Smooth muscle cell (in vitro differentiated cells): ENCODE results near the gene CAMTA1. TPM values are rescaled to one million over a fixed set of nuclear protein-coding genes. Genes with fewer than 3 reads are reported as not detected.

Source experiments
- DNase-seq: peaks from one replicate; lab custom pipeline; 2025; ENCODE audit not compliant: unreplicated experiment; lab: John Stamatoyannopoulos, UW
- H2AFZ ChIP-seq: fragments of 200-600 bp; sonication (generic); 2 replicates; pipeline ENCODE4 v1.6.0; 2016; ENCODE audit warnings: antibody characterized with exemption, low read depth, mild to moderate bottlenecking
- H3F3A ChIP-seq: fragments of 200-600 bp; sonication (generic); 2 replicates; pipeline ENCODE4 v1.6.0; 2017; ENCODE audit warnings: antibody characterized with exemption, low read depth
- H3K27ac ChIP-seq: fragments of 200-600 bp; sonication (generic); 2 replicates; pipeline ENCODE4 v1.5.1; 2016; ENCODE audit warnings: low read depth, mild to moderate bottlenecking
- H3K27me3 ChIP-seq: fragments of 200-600 bp; sonication (generic); 2 replicates; pipeline ENCODE4 v1.6.1; 2016; ENCODE audit warnings: low read depth, mild to moderate bottlenecking
- H3K36me3 ChIP-seq: fragments of 200-600 bp; sonication (generic); 2 replicates; pipeline ENCODE4 v1.5.1; 2016; ENCODE audit warnings: low read depth
- H3K4me1 ChIP-seq: fragments of 200-600 bp; sonication (generic); 2 replicates; pipeline ENCODE4 v1.5.1; 2016; ENCODE audit warnings: low read depth
- H3K4me2 ChIP-seq: fragments of 200-600 bp; sonication (generic); 2 replicates; pipeline ENCODE4 v1.6.0; 2016; ENCODE audit warnings: mild to moderate bottlenecking
- H3K4me3 ChIP-seq: fragments of 200-600 bp; sonication (generic); 2 replicates; pipeline ENCODE4 v1.5.1; 2016; ENCODE audit warnings: mild to moderate bottlenecking
- H3K79me2 ChIP-seq: fragments of 200-600 bp; sonication (generic); 2 replicates; pipeline ENCODE4 v1.6.0; 2016; ENCODE audit warnings: low read depth, mild to moderate bottlenecking
- H3K9ac ChIP-seq: fragments of 200-600 bp; sonication (generic); 2 replicates; pipeline ENCODE4 v1.6.0; 2016; ENCODE audit warnings: low read depth
- H3K9me3 ChIP-seq: fragments of 200-600 bp; sonication (generic); replicated peaks from 2 replicates; pipeline ENCODE4 v1.5.1; 2016; ENCODE audit warnings: low read depth
- H4K20me1 ChIP-seq: fragments of 200-600 bp; sonication (generic); 2 replicates; pipeline ENCODE4 v1.6.0; 2016; ENCODE audit warnings: low read depth
- WGBS: methylation state at CpG from one replicate; pipeline ENCODE4 v1.1.7; 2016; ENCODE audit warnings: low lambda C conversion rate; 5-methylcytosine and 5-hydroxymethylcytosine counted together
- polyA plus RNA-seq: library from polyadenylated mRNA; unstranded; fragments of >200 nt; fragmentation: Nextera tagmentation; extraction: Ambion mirVana; gene quantifications from 2 replicates; pipeline ENCODE4 v1.2.1, GENCODE V29; 2016
- total RNA-seq: library from RNA; depleted of rRNA; stranded (reverse); fragments of >200 nt; gene quantifications from 2 replicates; pipeline ENCODE4 v1.2.3, GENCODE V29; 2014
- TF ChIP-seq, protein P1 (sequence below): fragments of 200-600 bp; sonication (generic); IDR thresholded peaks from 2 replicates; pipeline ENCODE4 v1.5.1; 2017; ENCODE audit warnings: borderline replicate concordance, mild to moderate bottlenecking, antibody characterized with exemption; ENCODE audit not compliant: insufficient read depth, poor library complexity, severe bottlenecking

CAMTA1 gene
- total and polyA plus RNA-seq, 2 experiments from 2014 or later: 139 to 145 TPM

DNA sequence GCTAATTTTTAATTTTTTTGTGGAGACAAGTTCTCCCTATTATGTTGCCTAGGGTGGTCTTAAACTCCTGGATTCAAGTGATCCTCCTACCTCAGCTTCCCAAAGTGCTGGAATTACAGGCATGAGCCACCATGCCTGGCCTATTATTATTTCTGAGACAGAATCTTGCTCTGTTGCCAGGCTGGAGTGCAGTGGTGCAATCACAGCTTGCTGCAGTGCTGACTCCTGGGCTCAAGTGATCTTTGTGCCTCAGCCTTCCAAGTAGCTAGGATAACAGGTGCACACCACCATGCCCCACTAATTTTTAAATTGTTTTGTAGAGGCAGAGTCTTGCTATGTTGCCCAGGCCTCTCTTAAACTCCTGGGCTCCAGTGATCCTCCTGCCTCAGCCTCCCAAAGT, 196.3 kb downstream of the CAMTA1 start:
- no peaks in the 10 kb centered on the region for H3K36me3 ChIP-seq
- no peaks in the 10 kb centered on the region for H4K20me1 ChIP-seq
- H3K27ac ChIP-seq: no peak overlapping the region
- peaks cover 9% of the 10 kb centered on the region for H3K27me3 ChIP-seq
- H3K79me2 ChIP-seq: no peaks in the 10 kb centered on the region
- no peaks in the 10 kb centered on the region for H3F3A ChIP-seq
- H3K4me3 ChIP-seq: no peak overlapping the region
- no peak overlapping the region for H2AFZ ChIP-seq
- H3K4me1 ChIP-seq: no peaks in the 10 kb centered on the region
- DNase-seq: no peak
- H3K4me2 ChIP-seq: no peak overlapping the region
- no peaks in the 10 kb centered on the region for H3K9me3 ChIP-seq
- TF ChIP-seq, protein P1, sequence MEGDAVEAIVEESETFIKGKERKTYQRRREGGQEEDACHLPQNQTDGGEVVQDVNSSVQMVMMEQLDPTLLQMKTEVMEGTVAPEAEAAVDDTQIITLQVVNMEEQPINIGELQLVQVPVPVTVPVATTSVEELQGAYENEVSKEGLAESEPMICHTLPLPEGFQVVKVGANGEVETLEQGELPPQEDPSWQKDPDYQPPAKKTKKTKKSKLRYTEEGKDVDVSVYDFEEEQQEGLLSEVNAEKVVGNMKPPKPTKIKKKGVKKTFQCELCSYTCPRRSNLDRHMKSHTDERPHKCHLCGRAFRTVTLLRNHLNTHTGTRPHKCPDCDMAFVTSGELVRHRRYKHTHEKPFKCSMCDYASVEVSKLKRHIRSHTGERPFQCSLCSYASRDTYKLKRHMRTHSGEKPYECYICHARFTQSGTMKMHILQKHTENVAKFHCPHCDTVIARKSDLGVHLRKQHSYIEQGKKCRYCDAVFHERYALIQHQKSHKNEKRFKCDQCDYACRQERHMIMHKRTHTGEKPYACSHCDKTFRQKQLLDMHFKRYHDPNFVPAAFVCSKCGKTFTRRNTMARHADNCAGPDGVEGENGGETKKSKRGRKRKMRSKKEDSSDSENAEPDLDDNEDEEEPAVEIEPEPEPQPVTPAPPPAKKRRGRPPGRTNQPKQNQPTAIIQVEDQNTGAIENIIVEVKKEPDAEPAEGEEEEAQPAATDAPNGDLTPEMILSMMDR: no peak
- H3K9ac ChIP-seq: no peak overlapping the region

DNA sequence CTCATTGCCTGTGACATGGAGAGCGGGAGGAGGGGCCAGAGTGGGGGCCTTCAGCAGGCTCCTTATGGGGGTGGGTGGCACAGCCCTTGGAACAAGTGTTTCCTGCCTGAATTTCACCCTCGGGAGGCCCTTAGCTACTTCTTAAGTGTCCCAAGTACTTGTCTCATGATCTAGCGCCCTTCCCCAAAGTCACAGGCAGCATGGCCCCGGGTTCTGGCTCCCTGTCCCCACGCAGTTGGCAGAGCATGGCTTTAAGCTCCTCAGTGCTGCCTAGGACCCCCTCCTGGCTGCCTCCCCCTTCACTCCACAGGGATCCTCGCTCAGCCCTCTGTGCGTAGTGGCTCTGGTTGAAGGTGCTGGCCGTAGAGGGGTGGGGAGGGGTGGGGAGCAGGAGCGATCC, 197.2 kb downstream of the CAMTA1 start:
- Histone ChIP-seq H3K79me2 (no peaks in the 10 kb centered on the region), H2AFZ (no peak overlapping the region), H3F3A (no peaks in the 10 kb centered on the region), H3K4me1 (no peaks in the 10 kb centered on the region), H3K27ac (no peak overlapping the region), H3K4me2 (no peak overlapping the region), H3K9me3 (no peaks in the 10 kb centered on the region), H3K9ac (no peak overlapping the region), H3K27me3 (peaks cover 9% of the 10 kb centered on the region), H4K20me1 (no peaks in the 10 kb centered on the region), H3K36me3 (no peaks in the 10 kb centered on the region), H3K4me3 (no peak overlapping the region)
- TF ChIP-seq, protein P1: no peak
- no peak for DNase-seq
- 94% methylated on average over 9 of the region's 9 CpGs for WGBS

GRCh38 chr1:6982860-6983259, 197.6 kb downstream of the CAMTA1 start:
- Histone ChIP-seq H3K4me3 (no peak overlapping the region), H3K27me3 (peaks cover 9% of the 10 kb centered on the region), H3F3A (no peaks in the 10 kb centered on the region), H3K79me2 (no peaks in the 10 kb centered on the region), H3K36me3 (no peaks in the 10 kb centered on the region), H3K4me2 (no peak overlapping the region), H4K20me1 (no peaks in the 10 kb centered on the region), H3K9me3 (no peaks in the 10 kb centered on the region), H3K4me1 (no peaks in the 10 kb centered on the region), H2AFZ (no peak overlapping the region), H3K27ac (no peak overlapping the region), H3K9ac (no peak overlapping the region)
- WGBS: 65% methylated on average over 2 of the region's 2 CpGs
- no peak for DNase-seq
- TF ChIP-seq, protein P1: no peak

DNA sequence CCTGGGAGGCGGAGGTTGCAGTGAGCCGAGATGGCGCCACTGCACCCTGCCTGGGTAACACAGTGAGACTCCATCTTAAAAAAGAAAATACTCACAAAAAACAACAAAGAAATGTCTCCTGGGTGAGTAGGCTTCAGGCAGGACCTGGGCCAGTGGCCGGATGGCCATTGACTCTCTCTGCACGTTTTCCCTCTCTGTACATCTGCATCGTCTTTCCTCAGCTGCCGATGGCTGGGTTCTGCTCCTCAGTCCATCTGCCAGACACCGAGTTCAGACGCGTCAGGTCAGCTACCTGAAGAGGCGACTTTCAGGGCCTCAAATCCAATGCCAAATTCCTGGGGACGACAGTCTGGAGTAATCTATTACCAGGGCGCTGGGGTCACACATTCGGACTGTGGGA, 199.3 kb downstream of the CAMTA1 start:
- Histone ChIP-seq H3K9me3 (no peaks in the 10 kb centered on the region), H3K4me2 (no peak overlapping the region), H3K9ac (no peak overlapping the region), H3K79me2 (no peaks in the 10 kb centered on the region), H2AFZ (no peak overlapping the region), H3K4me1 (peaks cover 4% of the 10 kb centered on the region), H3K27ac (no peak overlapping the region), H3K4me3 (no peak overlapping the region), H3F3A (no peaks in the 10 kb centered on the region), H4K20me1 (no peaks in the 10 kb centered on the region), H3K36me3 (no peaks in the 10 kb centered on the region), H3K27me3 (peaks cover 9% of the 10 kb centered on the region)
- TF ChIP-seq, protein P1: no peak
- WGBS: 95% methylated on average over 14 of the region's 14 CpGs
- no peak for DNase-seq
